ENCODE measurements around the gene THOC5. TPM values are rescaled to one million over a fixed set of nuclear protein-coding genes. Genes with fewer than 3 reads are reported as not detected.

The THOC5 gene
- polyA plus RNA-seq, 1 donor from 2014 or later = 33.4 TPM

DNA sequence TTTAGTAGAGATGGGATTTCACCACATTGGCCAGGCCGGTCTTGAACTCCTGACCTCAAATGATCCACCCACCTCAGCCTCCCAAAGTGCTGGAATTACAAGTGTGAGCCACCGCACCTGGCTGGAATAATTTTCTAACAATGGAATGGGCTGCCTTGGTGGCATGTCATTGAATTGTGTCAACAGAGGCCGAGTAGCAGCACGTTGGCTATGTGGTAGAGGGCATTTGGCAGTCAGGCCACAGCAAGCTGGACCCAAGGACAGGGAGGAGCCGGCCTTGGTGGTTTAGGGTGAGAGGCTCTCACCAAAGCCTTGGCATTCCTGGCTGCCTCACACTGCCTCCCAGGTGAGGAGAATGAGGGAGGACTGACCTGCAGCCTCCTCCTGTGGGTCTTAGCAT is 31.4 kb upstream of the THOC5 start:
- H3K79me2 ChIP-seq (replicated peaks; ENCODE audit: insufficient read depth, low read length) = peaks cover 10% of the 10 kb centered on the region
- no peaks in the 10 kb centered on the region for H3K27me3 ChIP-seq (ENCODE audit: insufficient read depth, low read depth, low read length)
- H3K4me2 ChIP-seq (ENCODE audit: low read length) = no peak overlapping the region
- no peak overlapping the region for H3K9ac ChIP-seq (ENCODE audit: low read length)
- no peaks in the 10 kb centered on the region for H4K20me1 ChIP-seq (ENCODE audit: insufficient read depth)
- H3K9me3 ChIP-seq (ENCODE audit: low read length) = no peaks in the 10 kb centered on the region
- H3K9me2 ChIP-seq (ENCODE audit: insufficient read depth, low read length) = no peaks in the 10 kb centered on the region
- no peak overlapping the region for H2AFZ ChIP-seq (ENCODE audit: low read depth, low read length)
- no peak for TF ChIP-seq EP300 (conservative IDR thresholded peaks at IDR 0.05; ENCODE audit: poor library complexity, severe bottlenecking)
- TF ChIP-seq TAF1 (IDR thresholded peaks at IDR 0.05; ENCODE audit: low read depth) = no peak
- TF ChIP-seq MXI1 (conservative IDR thresholded peaks at IDR 0.05; ENCODE audit: poor library complexity, severe bottlenecking) = no peak
- TF ChIP-seq EZH2 (IDR thresholded peaks at IDR 0.05; ENCODE audit: borderline replicate concordance, insufficient read depth, low read length, poor library complexity, severe bottlenecking) = no peak
- no peak for TF ChIP-seq SMC3 (conservative IDR thresholded peaks at IDR 0.05; ENCODE audit: poor library complexity)
- TF ChIP-seq, protein P1, sequence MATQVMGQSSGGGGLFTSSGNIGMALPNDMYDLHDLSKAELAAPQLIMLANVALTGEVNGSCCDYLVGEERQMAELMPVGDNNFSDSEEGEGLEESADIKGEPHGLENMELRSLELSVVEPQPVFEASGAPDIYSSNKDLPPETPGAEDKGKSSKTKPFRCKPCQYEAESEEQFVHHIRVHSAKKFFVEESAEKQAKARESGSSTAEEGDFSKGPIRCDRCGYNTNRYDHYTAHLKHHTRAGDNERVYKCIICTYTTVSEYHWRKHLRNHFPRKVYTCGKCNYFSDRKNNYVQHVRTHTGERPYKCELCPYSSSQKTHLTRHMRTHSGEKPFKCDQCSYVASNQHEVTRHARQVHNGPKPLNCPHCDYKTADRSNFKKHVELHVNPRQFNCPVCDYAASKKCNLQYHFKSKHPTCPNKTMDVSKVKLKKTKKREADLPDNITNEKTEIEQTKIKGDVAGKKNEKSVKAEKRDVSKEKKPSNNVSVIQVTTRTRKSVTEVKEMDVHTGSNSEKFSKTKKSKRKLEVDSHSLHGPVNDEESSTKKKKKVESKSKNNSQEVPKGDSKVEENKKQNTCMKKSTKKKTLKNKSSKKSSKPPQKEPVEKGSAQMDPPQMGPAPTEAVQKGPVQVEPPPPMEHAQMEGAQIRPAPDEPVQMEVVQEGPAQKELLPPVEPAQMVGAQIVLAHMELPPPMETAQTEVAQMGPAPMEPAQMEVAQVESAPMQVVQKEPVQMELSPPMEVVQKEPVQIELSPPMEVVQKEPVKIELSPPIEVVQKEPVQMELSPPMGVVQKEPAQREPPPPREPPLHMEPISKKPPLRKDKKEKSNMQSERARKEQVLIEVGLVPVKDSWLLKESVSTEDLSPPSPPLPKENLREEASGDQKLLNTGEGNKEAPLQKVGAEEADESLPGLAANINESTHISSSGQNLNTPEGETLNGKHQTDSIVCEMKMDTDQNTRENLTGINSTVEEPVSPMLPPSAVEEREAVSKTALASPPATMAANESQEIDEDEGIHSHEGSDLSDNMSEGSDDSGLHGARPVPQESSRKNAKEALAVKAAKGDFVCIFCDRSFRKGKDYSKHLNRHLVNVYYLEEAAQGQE (IDR thresholded peaks at IDR 0.05; ENCODE audit: borderline replicate concordance) = no peak
- no peaks in the 10 kb centered on the region for H3F3A ChIP-seq (ENCODE audit: insufficient read depth, low read length, poor library complexity, severe bottlenecking)
- no peaks in the 10 kb centered on the region for H3K36me3 ChIP-seq (ENCODE audit: insufficient read depth, low read length)
- no peak overlapping the region for H3K27ac ChIP-seq (ENCODE audit: low read length)
- H3K4me3 ChIP-seq (ENCODE audit: low read length) = no peak overlapping the region

DNA sequence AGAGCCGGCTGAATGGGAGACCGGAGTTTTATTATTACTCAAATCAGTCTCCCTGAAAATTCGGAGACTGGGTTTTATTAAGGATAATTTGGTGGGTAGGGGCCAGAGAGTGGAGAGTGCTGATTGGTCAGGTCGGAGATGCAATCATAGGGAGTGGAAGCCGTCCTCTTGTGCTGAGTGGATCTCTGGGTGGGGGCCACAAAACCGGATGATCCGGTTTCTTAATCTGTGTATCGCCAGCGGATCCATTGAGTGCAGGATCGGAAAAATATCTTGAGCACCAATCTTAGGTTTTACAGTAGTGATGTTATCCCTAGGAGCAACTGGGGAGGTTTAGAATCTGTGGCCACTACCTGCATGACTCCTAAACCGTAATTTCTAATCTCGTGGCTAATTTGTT is 28.2 kb upstream of the THOC5 start:
- H3F3A ChIP-seq (ENCODE audit: insufficient read depth, low read length, poor library complexity, severe bottlenecking) = no peaks in the 10 kb centered on the region
- no peak overlapping the region for H2AFZ ChIP-seq (ENCODE audit: low read depth, low read length)
- no peaks in the 10 kb centered on the region for H3K36me3 ChIP-seq (ENCODE audit: insufficient read depth, low read length)
- no peaks in the 10 kb centered on the region for H3K9me3 ChIP-seq (ENCODE audit: low read length)
- H4K20me1 ChIP-seq (ENCODE audit: insufficient read depth) = no peaks in the 10 kb centered on the region
- H3K27ac ChIP-seq (ENCODE audit: low read length) = no peak overlapping the region
- H3K4me2 ChIP-seq (ENCODE audit: low read length) = no peak overlapping the region
- H3K9me2 ChIP-seq (ENCODE audit: insufficient read depth, low read length) = no peaks in the 10 kb centered on the region
- peaks cover 14% of the 10 kb centered on the region for H3K79me2 ChIP-seq (replicated peaks; ENCODE audit: insufficient read depth, low read length)
- no peak overlapping the region for H3K9ac ChIP-seq (ENCODE audit: low read length)
- TF ChIP-seq POLR2AphosphoS5 (IDR thresholded peaks at IDR 0.05) = no peak
- TF ChIP-seq, protein P2, sequence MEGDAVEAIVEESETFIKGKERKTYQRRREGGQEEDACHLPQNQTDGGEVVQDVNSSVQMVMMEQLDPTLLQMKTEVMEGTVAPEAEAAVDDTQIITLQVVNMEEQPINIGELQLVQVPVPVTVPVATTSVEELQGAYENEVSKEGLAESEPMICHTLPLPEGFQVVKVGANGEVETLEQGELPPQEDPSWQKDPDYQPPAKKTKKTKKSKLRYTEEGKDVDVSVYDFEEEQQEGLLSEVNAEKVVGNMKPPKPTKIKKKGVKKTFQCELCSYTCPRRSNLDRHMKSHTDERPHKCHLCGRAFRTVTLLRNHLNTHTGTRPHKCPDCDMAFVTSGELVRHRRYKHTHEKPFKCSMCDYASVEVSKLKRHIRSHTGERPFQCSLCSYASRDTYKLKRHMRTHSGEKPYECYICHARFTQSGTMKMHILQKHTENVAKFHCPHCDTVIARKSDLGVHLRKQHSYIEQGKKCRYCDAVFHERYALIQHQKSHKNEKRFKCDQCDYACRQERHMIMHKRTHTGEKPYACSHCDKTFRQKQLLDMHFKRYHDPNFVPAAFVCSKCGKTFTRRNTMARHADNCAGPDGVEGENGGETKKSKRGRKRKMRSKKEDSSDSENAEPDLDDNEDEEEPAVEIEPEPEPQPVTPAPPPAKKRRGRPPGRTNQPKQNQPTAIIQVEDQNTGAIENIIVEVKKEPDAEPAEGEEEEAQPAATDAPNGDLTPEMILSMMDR (IDR thresholded peaks at IDR 0.05; ENCODE audit: poor library complexity, severe bottlenecking) = no peak
- H3K27me3 ChIP-seq (ENCODE audit: insufficient read depth, low read depth, low read length) = no peaks in the 10 kb centered on the region
- peak overlapping the region; percentile 89 for H3K4me3 ChIP-seq (ENCODE audit: low read length)

DNA sequence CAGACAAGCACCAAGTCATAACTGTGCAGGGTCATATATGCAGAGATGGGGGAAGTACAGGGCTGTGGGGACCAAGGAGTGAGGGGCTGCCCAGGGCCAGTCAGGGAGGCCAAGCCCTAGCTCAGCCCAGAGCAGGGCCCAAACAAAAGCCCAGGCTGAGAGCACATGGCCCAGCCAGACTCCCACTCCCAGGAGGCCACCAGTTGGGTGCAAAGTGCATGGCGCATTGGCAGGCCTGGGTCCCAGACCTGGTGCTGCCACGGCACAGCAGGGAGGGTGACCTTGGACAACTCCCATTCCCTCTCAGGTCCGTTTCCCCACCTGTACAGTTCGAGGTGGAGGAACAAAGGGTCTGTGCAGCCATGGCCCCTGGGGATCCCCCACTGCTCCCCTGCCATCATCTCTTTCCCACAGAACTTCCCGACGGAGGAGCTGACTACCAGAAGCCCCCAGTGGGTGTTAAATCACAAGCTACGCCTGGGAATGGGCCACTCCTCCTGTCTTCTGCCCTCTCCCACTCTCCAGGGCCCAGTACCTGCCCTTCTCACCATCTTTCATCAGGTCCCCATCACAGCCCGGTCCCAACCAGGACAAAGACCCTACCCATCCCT is 26.7 kb upstream of the THOC5 start:
- Histone ChIP-seq H3K4me3 (ENCODE audit: low read length) (peak overlapping the region; percentile 89), H3K4me2 (ENCODE audit: low read length) (peak overlapping the region; percentile 71), H2AFZ (ENCODE audit: low read depth, low read length) (peak overlapping the region; percentile 92), H3F3A (ENCODE audit: insufficient read depth, low read length, poor library complexity, severe bottlenecking) (no peaks in the 10 kb centered on the region), H4K20me1 (ENCODE audit: insufficient read depth) (no peaks in the 10 kb centered on the region), H3K79me2 (replicated peaks; ENCODE audit: insufficient read depth, low read length) (peaks cover 14% of the 10 kb centered on the region), H3K27me3 (ENCODE audit: insufficient read depth, low read depth, low read length) (no peaks in the 10 kb centered on the region), H3K9ac (ENCODE audit: low read length) (peak overlapping the region; percentile 94), H3K9me2 (ENCODE audit: insufficient read depth, low read length) (no peaks in the 10 kb centered on the region), H3K27ac (ENCODE audit: low read length) (peak overlapping the region; percentile 86), H3K9me3 (ENCODE audit: low read length) (no peaks in the 10 kb centered on the region), H3K36me3 (ENCODE audit: insufficient read depth, low read length) (no peaks in the 10 kb centered on the region)
- TF ChIP-seq POLR2AphosphoS5 (IDR thresholded peaks at IDR 0.05) (no peak), RAD21 (conservative IDR thresholded peaks at IDR 0.05) (no peak), SMC3 (conservative IDR thresholded peaks at IDR 0.05; ENCODE audit: poor library complexity) (no peak), MXI1 (conservative IDR thresholded peaks at IDR 0.05; ENCODE audit: poor library complexity, severe bottlenecking) (no peak), EP300 (conservative IDR thresholded peaks at IDR 0.05; ENCODE audit: poor library complexity, severe bottlenecking) (no peak), TAF1 (IDR thresholded peaks at IDR 0.05; ENCODE audit: low read depth) (no peak), EZH2 (IDR thresholded peaks at IDR 0.05; ENCODE audit: borderline replicate concordance, insufficient read depth, low read length, poor library complexity, severe bottlenecking) (no peak)
- TF ChIP-seq, protein P1 (IDR thresholded peaks at IDR 0.05; ENCODE audit: borderline replicate concordance) = no peak
- TF ChIP-seq, protein P2 (IDR thresholded peaks at IDR 0.05; ENCODE audit: poor library complexity, severe bottlenecking) = no peak
